ENCODE data around the gene TUBA1B. TPM values are rescaled to one million over a fixed set of nuclear protein-coding genes. Genes with fewer than 3 reads are reported as not detected.

The TUBA1B gene
- total and polyA plus RNA-seq, 2 of the 13 experiments (the other 11 are each of a cell fraction or from before 2014, with no cell fraction given): 1,275 to 1,353 TPM

GRCh38 chr12:49131051-49131893 lies at the start of gene TUBA1B (continued):
- TF ChIP-seq TFDP1 (CRISPR knock-in tag; IDR thresholded peaks at IDR 0.05; ENCODE audit: borderline replicate concordance) (peak; percentile 95), PITX1 (CRISPR knock-in tag; IDR thresholded peaks at IDR 0.05) (no peak; the same call in 1 of the 2 replicates), ZNF17 (CRISPR knock-in tag; IDR thresholded peaks at IDR 0.05) (no peak), ZNF770 (CRISPR knock-in tag; IDR thresholded peaks at IDR 0.05) (no peak), ZFP37 (CRISPR knock-in tag; IDR thresholded peaks at IDR 0.05; ENCODE audit: borderline replicate concordance) (peak; percentile 68; the same call in 1 of the 2 replicates), RFXANK (CRISPR knock-in tag; IDR thresholded peaks at IDR 0.05) (no peak), MAX (IDR thresholded peaks at IDR 0.05) (peak; percentile 98), ZNF512B (CRISPR knock-in tag; IDR thresholded peaks at IDR 0.05; ENCODE audit: borderline replicate concordance) (no peak), POLR2G (IDR thresholded peaks at IDR 0.05; ENCODE audit: low read depth, low read length) (peak; percentile 99), NAIF1 (CRISPR knock-in tag; IDR thresholded peaks at IDR 0.05; ENCODE audit: borderline replicate concordance) (no peak), ZNF577 (CRISPR knock-in tag; IDR thresholded peaks at IDR 0.05; ENCODE audit: borderline replicate concordance, low read depth) (no peak), PBX2 (CRISPR knock-in tag; IDR thresholded peaks at IDR 0.05) (no peak), ZSCAN25 (CRISPR knock-in tag; IDR thresholded peaks at IDR 0.05) (no peak), MYPOP (CRISPR knock-in tag; IDR thresholded peaks at IDR 0.05) (peak; percentile 83; the same call in 1 of the 2 replicates), ELK4 (CRISPR knock-in tag; IDR thresholded peaks at IDR 0.05; ENCODE audit: borderline replicate concordance) (no peak), KDM5A (IDR thresholded peaks at IDR 0.05; ENCODE audit: borderline replicate concordance, low read length) (0 out of 2 replicates have a peak, but pooled peaks have one; percentile 27), ZSCAN9 (CRISPR knock-in tag; IDR thresholded peaks at IDR 0.05; ENCODE audit: borderline replicate concordance) (peak; percentile 41), ZBTB38 (CRISPR knock-in tag; IDR thresholded peaks at IDR 0.05) (no peak), FOSL2 (CRISPR knock-in tag; IDR thresholded peaks at IDR 0.05) (no peak)
